Neutrophil (primary cell): Measurements from ENCODE around the gene RIMBP2.

Source experiments
- H3K27ac ChIP-seq: fragments of 200-600 bp; sonication (generic); 2 replicates; pipeline ENCODE4 v1.5.1; 2016; ENCODE audit warnings: mild to moderate bottlenecking, moderate library complexity
- H3K27me3 ChIP-seq: fragments of 200-600 bp; sonication (generic); 2 replicates; pipeline ENCODE4 v1.6.0; 2016; ENCODE audit warnings: mild to moderate bottlenecking
- H3K36me3 ChIP-seq: fragments of 200-600 bp; sonication (generic); 2 replicates; pipeline ENCODE4 v1.5.1; 2017
- H3K4me1 ChIP-seq, 2 experiments: fragments of 200-600 bp in 1 of 2; sonication (generic) in 1 of 2; 1 replicate in 1 of 2; 2 replicates in 1 of 2; pipeline versions ENCODE4 v1.5.1 to v1.6.1; 2013 to 2016; ENCODE audit warnings: low read depth in 1 of 2, low read length in 1 of 2, mild to moderate bottlenecking in 1 of 2, moderate library complexity in 1 of 2; ENCODE audit not compliant: control insufficient read depth in 1 of 2, insufficient read depth in 1 of 2
- H3K4me3 ChIP-seq, 2 experiments: fragments of 200-600 bp in 1 of 2; sonication (generic) in 1 of 2; 1 replicate in 1 of 2; 2 replicates in 1 of 2; pipeline ENCODE4 v1.5.1; 2013 to 2016; ENCODE audit warnings: low read depth in 1 of 2, low read length in 1 of 2, mild to moderate bottlenecking in 1 of 2, moderate library complexity in 1 of 2
- H3K9me3 ChIP-seq: fragments of 200-600 bp; sonication (generic); 2 replicates; pipeline ENCODE4 v1.5.1; 2016
- TF ChIP-seq, protein P1 (sequence below): fragments of 200-600 bp; sonication (generic); IDR thresholded peaks from 2 replicates; pipeline ENCODE4 v1.5.1; 2016; ENCODE audit warnings: antibody characterized with exemption

The RIMBP2 gene

DNA sequence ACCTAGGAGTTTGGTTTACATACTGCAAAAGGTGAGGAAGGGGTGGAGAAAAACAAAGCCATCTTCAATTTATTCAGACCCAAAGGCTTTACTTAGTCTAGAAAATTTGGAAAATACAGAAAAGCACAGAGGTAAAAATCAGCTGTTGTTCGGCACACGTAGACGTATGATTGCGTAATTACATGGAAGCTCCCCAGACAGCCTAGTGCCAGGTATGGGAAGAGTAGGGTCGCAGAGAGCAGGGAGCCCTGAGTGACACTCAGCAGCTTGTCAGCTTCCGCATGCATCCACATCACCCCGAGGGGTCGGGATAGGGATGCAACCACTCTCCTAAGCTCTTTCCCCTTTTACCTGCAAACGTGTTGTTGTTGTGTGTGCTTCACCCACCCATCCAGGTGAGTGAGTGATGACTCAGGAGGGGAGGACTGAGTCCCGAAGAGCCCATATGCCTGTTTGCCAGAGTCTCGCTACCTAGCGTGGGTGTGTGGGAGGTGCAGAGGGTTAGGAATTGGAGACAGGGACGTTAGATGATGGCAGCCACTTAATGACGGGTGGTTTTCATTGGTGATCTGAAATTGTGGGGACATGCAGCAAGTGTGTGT lies 358.3 kb downstream of the RIMBP2 start:
- Histone ChIP-seq H3K4me1 (no peaks in the 10 kb centered on the region), H3K27me3 (peaks cover 10% of the 10 kb centered on the region), H3K9me3 (no peaks in the 10 kb centered on the region), H3K4me3 (no peak overlapping the region), H3K27ac (no peak overlapping the region), H3K36me3 (no peaks in the 10 kb centered on the region)
- TF ChIP-seq, protein P1, sequence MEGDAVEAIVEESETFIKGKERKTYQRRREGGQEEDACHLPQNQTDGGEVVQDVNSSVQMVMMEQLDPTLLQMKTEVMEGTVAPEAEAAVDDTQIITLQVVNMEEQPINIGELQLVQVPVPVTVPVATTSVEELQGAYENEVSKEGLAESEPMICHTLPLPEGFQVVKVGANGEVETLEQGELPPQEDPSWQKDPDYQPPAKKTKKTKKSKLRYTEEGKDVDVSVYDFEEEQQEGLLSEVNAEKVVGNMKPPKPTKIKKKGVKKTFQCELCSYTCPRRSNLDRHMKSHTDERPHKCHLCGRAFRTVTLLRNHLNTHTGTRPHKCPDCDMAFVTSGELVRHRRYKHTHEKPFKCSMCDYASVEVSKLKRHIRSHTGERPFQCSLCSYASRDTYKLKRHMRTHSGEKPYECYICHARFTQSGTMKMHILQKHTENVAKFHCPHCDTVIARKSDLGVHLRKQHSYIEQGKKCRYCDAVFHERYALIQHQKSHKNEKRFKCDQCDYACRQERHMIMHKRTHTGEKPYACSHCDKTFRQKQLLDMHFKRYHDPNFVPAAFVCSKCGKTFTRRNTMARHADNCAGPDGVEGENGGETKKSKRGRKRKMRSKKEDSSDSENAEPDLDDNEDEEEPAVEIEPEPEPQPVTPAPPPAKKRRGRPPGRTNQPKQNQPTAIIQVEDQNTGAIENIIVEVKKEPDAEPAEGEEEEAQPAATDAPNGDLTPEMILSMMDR = no peak

DNA sequence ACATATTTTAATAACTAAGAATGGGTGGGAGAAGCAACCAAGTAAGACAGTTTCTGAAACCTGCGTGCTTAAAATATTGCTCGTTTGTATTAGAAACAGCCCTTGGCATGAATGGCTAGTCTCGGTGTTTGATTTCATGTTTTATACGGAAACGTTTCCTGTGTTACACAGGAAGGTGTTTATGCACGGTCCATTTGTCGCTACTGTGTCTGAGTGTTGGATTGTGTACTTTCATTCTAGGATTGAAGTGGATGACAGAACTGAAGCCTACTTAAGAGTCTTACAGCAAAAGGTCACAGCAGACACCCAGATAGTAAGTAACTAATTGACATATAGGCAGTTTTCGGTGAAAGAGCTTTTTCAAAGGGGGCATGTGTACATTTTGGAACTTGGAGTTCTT lies 358.9 kb downstream of the RIMBP2 start:
- Histone ChIP-seq H3K27ac (no peak overlapping the region), H3K27me3 (peaks cover 13% of the 10 kb centered on the region), H3K36me3 (no peaks in the 10 kb centered on the region), H3K9me3 (no peaks in the 10 kb centered on the region), H3K4me1 (no peaks in the 10 kb centered on the region), H3K4me3 (no peak overlapping the region)
- TF ChIP-seq, protein P1 = no peak

DNA sequence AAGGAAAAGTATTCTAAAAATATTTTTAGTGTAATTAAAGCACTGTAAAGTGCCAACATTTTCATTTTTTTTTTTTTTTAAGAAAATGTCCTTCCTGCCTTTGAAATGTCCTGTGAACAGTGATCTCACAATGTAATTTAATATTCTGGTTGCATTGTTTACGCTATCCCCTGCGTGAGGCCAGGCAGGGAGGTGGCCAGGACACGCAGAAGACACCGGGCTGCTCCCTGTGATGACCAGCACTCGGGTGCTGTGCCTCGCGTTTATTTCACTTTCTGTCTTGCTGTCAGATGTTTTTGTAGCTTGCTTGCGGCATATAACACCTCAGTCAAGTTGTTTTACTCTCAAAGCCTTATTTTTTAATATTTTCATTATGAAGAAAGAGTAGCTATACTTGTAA lies 359.9 kb downstream of the RIMBP2 start:
- no peaks in the 10 kb centered on the region for H3K4me1 ChIP-seq
- no peaks in the 10 kb centered on the region for H3K36me3 ChIP-seq
- TF ChIP-seq, protein P1 = no peak
- no peaks in the 10 kb centered on the region for H3K9me3 ChIP-seq
- H3K27ac ChIP-seq = no peak overlapping the region
- peaks cover 14% of the 10 kb centered on the region for H3K27me3 ChIP-seq
- H3K4me3 ChIP-seq = no peak overlapping the region

DNA sequence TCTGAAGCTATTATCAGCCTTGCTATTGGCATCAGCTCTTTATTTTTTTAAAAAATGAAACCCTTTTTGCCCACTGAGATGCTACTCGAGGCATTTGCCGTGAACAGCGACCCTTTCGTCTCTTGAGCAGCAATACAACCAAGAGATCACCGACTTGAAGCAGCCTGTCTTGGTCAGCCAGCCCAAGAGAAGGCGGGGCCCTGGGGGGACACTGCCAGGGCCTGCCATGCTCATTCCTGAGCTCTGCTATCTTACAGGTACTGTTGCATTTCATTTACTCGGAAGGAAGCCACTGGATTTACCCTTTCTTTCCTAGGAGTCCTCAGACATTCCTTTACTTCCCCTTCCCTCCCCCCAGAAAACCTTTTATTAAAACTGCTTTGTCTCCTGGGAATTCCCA lies 361.7 kb downstream of the RIMBP2 start:
- Histone ChIP-seq H3K27ac (no peak overlapping the region), H3K4me3 (no peak overlapping the region), H3K4me1 (no peaks in the 10 kb centered on the region), H3K36me3 (no peaks in the 10 kb centered on the region), H3K27me3 (peaks cover 14% of the 10 kb centered on the region), H3K9me3 (no peaks in the 10 kb centered on the region)
- TF ChIP-seq, protein P1 = no peak

DNA sequence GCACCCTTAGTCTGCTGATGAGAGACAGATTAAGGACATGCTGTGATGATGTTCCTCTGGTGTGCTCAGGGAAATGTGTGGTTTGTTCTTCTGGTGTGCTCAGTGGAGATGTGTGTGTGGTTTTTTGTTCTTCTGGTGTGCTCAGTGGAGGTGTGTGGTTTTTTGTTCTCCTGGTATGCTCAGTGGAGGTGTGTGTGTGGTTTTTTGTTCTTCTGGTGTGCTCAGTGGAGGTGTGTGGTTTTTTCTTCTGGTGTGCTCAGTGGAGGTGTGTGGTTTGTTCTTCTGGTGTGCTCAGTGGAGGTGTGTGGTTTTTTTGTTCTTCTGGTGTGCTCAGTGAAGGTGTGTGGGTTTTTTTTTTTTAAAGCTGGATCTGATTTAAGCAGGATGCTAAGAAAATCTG lies 363.0 kb downstream of the RIMBP2 start:
- no peaks in the 10 kb centered on the region for H3K4me1 ChIP-seq
- TF ChIP-seq, protein P1 = no peak
- no peak overlapping the region for H3K4me3 ChIP-seq
- no peaks in the 10 kb centered on the region for H3K36me3 ChIP-seq
- H3K9me3 ChIP-seq = no peaks in the 10 kb centered on the region
- H3K27me3 ChIP-seq = peaks cover 9% of the 10 kb centered on the region
- no peak overlapping the region for H3K27ac ChIP-seq

DNA sequence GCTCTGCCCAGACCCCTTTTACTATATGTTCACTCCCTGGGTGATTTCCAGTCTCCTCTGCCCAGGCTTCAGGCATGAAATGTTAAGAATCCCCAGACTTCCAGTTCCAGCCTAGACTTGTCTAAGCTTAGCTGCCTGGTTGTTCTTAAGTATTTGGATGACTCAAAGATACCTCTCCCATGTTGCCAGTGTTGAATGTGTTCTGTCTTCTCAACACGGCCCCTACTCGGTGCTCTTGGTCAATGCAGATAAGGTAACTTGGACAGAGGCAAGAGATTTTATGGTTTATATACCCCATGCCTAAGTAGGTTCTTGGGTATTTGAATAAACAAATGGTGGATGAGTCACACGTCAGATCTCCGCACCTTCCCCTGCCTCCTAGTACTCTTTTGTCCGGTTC lies 364.8 kb downstream of the RIMBP2 start:
- TF ChIP-seq, protein P1 = no peak
- Histone ChIP-seq H3K36me3 (no peaks in the 10 kb centered on the region), H3K4me1 (no peaks in the 10 kb centered on the region), H3K4me3 (no peak overlapping the region), H3K27me3 (peaks cover 4% of the 10 kb centered on the region), H3K9me3 (no peaks in the 10 kb centered on the region), H3K27ac (no peak overlapping the region)
